ENCODE data around the gene ZRANB1. TPM values are rescaled to one million over a fixed set of nuclear protein-coding genes. Genes with fewer than 3 reads are reported as not detected.

Gene ZRANB1
- total RNA-seq, 4 donors from 2014 or later: 10.7 to 18.8 (median 15.5) TPM

DNA sequence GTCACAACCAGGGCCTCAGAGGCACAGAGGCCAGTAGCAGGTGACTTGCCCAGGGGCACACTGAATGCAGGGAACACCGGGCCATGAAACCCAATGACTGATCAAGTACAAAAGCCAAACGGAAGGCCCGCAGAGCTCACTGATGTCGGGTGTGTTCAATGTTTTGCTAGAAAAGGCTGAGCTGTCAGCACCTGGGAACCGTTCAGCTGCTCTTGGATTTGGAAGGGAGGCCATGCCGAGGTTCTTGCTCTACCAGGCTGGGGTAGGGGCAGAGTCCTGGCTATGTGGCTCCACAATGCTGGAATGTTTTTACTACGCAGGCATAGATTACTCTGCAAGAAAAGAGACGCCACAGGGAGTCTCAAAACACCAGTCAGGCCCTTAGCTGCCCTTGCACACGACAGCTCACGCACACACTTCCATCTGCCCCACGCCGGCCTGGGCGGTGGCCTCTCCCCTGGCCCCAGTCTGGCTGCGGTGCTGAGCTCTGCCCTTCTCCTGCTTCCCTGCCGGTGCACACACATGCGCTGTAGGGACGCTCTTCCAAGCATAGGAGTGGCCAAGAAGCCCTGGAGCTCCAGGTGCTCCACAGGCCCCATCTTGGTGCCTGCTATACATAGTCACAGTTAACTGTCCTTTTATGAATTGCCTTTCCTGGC is 79.9 kb downstream of the ZRANB1 start:
- no peaks in the 10 kb centered on the region for H3K9me3 ChIP-seq
- H3K36me3 ChIP-seq: peaks cover 0 to 16% (median 0%) of the 10 kb centered on the region in 3 donors
- no peaks in the 10 kb centered on the region for H3K27me3 ChIP-seq
- peaks cover 0 to 34% (median 0%) of the 10 kb centered on the region in 4 donors for H3K4me1 ChIP-seq
- DNase-seq: no peak
- no peak overlapping the region for H3K4me3 ChIP-seq
- H3K27ac ChIP-seq: no peak overlapping the region
- no peak for TF ChIP-seq POLR2A (IDR thresholded peaks at IDR 0.05)
- TF ChIP-seq, protein P1, sequence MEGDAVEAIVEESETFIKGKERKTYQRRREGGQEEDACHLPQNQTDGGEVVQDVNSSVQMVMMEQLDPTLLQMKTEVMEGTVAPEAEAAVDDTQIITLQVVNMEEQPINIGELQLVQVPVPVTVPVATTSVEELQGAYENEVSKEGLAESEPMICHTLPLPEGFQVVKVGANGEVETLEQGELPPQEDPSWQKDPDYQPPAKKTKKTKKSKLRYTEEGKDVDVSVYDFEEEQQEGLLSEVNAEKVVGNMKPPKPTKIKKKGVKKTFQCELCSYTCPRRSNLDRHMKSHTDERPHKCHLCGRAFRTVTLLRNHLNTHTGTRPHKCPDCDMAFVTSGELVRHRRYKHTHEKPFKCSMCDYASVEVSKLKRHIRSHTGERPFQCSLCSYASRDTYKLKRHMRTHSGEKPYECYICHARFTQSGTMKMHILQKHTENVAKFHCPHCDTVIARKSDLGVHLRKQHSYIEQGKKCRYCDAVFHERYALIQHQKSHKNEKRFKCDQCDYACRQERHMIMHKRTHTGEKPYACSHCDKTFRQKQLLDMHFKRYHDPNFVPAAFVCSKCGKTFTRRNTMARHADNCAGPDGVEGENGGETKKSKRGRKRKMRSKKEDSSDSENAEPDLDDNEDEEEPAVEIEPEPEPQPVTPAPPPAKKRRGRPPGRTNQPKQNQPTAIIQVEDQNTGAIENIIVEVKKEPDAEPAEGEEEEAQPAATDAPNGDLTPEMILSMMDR (IDR thresholded peaks at IDR 0.05): no peak

DNA sequence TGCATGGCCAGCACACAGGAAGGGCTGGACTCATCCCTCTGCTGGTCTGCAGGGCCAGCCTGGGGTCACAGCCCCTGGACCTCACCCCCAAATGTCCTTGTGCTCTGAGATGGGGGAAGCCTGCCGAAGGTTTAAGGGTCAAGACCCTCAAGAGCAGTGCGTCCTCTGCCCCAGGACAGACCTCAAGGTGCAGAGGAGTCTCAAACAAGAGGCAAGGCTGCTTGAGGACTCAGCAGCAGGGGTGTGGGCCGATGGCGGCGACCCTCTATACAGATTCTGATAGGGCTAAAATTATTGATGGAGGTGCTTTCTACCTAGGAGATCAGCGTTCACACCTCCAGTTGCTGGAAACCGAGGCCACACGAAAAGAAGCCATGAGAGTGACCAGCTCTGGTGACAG is 80.7 kb downstream of the ZRANB1 start:
- TF ChIP-seq, protein P1 (IDR thresholded peaks at IDR 0.05): no peak
- no peak for TF ChIP-seq POLR2A (IDR thresholded peaks at IDR 0.05)

DNA sequence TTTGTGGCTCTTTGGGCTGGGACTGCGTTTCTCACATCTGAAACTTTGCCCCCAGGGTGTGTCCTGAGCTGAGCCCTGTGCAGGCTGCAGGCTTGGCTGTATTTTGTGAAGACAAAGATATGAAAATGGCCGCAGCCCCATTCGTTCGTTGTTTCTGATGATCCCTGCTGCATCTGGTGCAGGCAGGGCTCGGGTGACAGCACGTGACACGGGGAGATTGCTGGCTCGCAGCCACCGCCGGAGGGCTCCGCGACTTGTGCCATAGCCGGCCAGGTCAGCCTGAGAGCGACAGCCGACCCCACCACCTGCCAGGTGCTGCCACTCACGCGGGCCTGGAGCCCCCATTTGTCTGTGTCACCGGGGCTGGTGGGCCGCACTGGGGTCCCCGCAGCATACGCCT is 81.3 kb downstream of the ZRANB1 start:
- Histone ChIP-seq H3K4me1 (peaks cover 0 to 24% (median 0%) of the 10 kb centered on the region in 4 donors), H3K27me3 (no peaks in the 10 kb centered on the region), H3K27ac (no peak overlapping the region), H3K4me3 (no peak overlapping the region), H3K9me3 (no peaks in the 10 kb centered on the region), H3K36me3 (peaks cover 0 to 18% (median 0%) of the 10 kb centered on the region in 3 donors)
- no peak for DNase-seq
- TF ChIP-seq, protein P1 (IDR thresholded peaks at IDR 0.05): no peak
- TF ChIP-seq POLR2A (IDR thresholded peaks at IDR 0.05): no peak

More for the DNA sequence above, 80.7 kb downstream of the ZRANB1 start:
- H3K9me3 ChIP-seq: no peaks in the 10 kb centered on the region
- no peak overlapping the region for H3K4me3 ChIP-seq
- no peaks in the 10 kb centered on the region for H3K27me3 ChIP-seq
- H3K4me1 ChIP-seq: peaks cover 0 to 27% (median 0%) of the 10 kb centered on the region in 4 donors
- DNase-seq: no peak
- no peak overlapping the region for H3K27ac ChIP-seq
- peaks cover 0 to 18% (median 0%) of the 10 kb centered on the region in 3 donors for H3K36me3 ChIP-seq

DNA sequence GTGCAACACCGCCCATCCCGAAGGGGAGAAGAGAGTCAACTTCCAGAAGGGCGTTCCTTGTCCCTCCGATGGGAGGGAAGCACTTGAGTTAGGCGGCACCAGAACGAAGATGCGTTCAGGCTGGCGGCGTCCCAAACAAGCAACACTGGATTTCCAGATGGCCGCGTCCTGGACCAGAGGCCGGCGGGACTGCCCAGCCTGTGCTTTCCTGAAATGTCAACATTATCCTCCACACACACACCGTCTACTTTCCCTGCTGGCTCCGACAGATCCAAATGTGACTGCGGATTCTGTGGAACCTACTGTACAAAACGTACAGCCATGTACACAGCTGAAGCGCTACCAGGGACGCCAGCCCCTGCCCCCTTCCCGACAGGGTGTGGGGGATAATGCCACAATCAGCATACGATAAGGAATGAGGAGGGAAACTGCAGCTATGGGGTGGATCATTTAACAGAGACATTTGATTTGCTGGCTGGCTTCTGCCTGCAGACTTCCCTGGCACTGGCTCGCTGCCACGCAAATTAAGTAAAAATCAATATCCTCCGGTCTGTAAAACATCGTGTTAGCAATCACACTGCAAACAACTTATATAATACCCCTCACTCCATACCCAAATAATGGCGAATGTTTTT is 82.1 kb downstream of the ZRANB1 start:
- no peak overlapping the region for H3K4me3 ChIP-seq
- H3K36me3 ChIP-seq: peaks cover 0 to 18% (median 0%) of the 10 kb centered on the region in 3 donors
- DNase-seq: peak in 1 of 3 donors; percentile 68
- peaks cover 0 to 24% (median 0%) of the 10 kb centered on the region in 4 donors for H3K4me1 ChIP-seq
- H3K9me3 ChIP-seq: no peaks in the 10 kb centered on the region
- H3K27me3 ChIP-seq: no peaks in the 10 kb centered on the region
- H3K27ac ChIP-seq: peak overlapping the region in 2 of 4 donors; percentile 27 to 39
- TF ChIP-seq POLR2A (IDR thresholded peaks at IDR 0.05): no peak
- TF ChIP-seq, protein P1 (IDR thresholded peaks at IDR 0.05): no peak

DNA sequence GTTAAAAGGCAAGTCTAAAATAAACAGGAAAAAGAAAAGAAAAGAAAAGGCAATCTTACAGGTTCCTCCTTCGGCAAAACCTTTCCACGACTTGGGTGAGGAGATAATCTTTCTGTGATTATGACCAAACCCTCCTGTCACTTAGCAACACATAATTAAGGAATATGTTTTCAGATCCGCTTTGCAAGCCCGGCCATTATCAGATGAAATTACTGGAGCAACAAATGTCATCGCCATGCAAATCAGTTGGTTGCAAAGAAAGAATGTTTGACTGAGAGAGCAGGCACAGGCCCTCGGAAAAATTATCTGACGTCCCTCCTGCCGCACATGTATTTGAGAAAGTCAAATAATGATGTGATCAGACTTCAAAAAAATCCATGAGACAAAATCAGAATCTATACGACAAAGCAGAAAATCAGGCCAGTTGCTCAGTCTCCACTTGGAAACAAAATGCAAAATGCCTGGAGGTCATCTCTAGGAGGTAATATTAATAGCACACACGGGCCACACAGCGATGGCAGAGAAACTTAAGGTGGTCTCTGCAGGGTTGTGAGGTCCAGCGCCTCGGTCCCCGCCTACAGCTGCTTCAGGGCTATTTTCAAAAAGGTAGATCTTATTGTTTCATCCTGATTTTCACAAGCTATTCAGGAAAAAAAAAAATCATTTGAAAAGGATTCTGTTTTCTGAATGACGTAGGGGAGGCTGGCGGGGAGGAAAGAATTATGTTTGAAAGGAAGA is 82.7 kb downstream of the ZRANB1 start:
- H3K27ac ChIP-seq: peak overlapping the region in 1 of 4 donors; percentile 27
- TF ChIP-seq POLR2A (IDR thresholded peaks at IDR 0.05): no peak
- TF ChIP-seq, protein P1 (IDR thresholded peaks at IDR 0.05): no peak

More for the DNA sequence above, 82.7 kb downstream of the ZRANB1 start:
- H3K4me1 ChIP-seq: peaks cover 0 to 24% (median 0%) of the 10 kb centered on the region in 4 donors
- H3K36me3 ChIP-seq: peaks cover 0 to 18% (median 0%) of the 10 kb centered on the region in 3 donors
- no peaks in the 10 kb centered on the region for H3K27me3 ChIP-seq
- no peaks in the 10 kb centered on the region for H3K9me3 ChIP-seq
- no peak overlapping the region for H3K4me3 ChIP-seq
- DNase-seq: no peak
